ENCODE measurements around the gene GAGE13.
"Not testable (repeated sequence)": the region's sequence is repeated elsewhere in the genome, so short reads cannot be mapped to it uniquely, and the experiment has no call there.

GAGE13 gene

GRCh38 chrX:49331841-49332240 lies 459 bp downstream of the GAGE13 start:
- DNase-seq (ENCODE audit: low read depth), result not testable (repeated sequence)

DNA sequence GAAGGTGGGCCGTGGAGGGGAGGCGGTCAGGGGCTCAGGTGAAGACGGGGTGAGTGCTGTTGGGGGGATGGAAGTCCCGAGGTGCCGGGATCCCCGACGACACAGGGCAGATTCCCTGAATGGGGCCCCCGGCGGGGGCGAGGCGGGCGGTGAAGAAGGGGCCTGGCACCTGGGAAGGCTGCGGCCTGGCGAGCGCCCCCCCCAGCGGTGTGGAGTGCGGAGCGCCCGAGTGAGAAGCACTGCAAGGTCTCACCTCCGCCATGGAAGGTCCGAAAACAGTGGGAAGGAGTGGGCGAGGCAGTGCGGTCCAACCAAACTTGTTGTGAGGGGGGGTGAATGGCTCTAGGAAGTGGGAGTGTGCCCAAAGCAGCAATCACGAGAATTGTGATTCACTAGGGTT lies 10.1 kb downstream of the GAGE13 start:
- DNase-seq (ENCODE audit: low read depth), result not testable (repeated sequence)

- DNase-seq (ENCODE audit: low read depth), result not testable (repeated sequence)
Measured at GRCh38 chrX:49344496-49345175, 13.3 kb downstream of the GAGE13 start.

DNA sequence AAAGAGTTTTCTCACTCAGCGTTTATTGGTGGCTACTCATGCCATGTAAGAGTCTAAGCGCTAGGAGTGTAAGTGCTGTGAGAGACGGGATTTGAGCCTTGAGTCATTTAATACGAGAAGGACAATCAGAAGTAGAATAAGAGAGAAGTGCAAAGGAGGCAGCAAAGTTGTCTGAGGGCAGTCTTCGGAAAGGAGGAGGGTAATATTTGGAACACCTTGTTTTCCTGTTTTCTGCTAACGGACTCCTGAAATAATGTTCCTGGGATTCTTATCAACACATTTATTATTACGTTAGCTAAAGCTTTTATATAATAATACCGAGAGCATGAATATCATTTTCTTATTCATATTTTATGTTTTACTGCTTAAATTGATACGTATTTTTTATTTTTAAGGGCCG lies 14.0 kb downstream of the GAGE13 start:
- not testable (repeated sequence) for DNase-seq (ENCODE audit: low read depth)

DNA sequence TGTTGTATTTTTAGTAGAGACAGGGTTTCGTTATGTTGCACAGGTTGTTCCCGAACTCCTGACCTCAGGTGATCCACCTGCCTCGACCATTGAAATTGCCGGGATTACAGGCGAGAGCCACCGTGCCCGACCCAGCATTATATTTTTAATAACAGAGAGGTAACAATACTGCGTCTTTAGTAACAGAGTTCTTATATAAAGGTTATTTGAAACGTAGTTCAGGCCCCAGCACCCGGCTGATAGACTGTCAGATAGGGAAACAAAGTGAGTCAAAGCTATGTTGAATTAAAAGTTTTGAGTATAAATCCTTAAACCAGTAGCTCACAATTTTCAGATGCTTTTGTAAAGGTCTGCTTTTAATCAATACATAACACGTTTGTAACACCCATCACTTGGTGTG lies 14.8 kb downstream of the GAGE13 start:
- not testable (repeated sequence) for DNase-seq (ENCODE audit: low read depth)
